KG1 (cell line): ENCODE results near the gene TMEM132D.
"Not testable (repeated sequence)": the region's sequence is repeated elsewhere in the genome, so short reads cannot be mapped to it uniquely, and the experiment has no call there.

Source experiments
- DNase-seq: peaks from one replicate; lab custom pipeline; 2025; lab: John Stamatoyannopoulos, UW

The TMEM132D gene

DNA sequence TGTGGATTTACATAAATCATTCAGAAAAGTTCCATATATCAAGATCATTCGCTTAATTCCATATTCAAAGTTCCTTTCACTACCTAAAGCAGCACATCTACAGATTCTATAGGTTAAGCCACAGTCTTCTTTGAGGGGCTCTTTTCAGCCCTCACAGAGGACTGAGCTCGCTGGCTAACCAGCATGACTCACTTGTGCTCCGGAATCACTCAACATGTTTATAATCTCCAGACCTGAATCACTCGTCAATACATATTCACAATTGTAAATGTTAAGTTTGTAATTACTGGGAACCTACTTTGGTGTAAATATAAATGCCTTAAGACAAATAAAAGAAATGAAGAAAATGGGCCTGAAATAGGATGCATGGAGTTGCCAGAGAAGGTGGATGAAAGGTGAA, 315.7 kb downstream of the TMEM132D start:
- no peak for DNase-seq

DNA sequence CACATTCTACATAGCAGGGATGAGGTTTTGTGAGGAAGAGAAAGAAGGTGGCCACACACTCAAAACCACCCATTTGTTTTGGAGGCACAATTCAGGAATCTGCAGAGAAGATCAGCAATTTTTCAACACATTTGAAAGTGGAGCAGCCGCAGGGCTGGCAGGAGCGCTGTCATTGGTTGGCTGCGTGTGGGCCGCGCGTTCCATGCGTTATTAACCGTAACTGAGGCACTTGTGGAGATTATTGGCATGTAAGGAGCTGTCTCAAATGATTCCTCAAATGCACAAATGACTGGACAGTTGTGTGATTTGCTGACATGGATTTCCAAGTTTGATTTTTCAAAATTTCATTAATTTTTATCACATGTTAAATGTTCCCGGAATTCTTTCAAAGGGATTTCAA, 318.5 kb downstream of the TMEM132D start:
- no peak for DNase-seq

DNA sequence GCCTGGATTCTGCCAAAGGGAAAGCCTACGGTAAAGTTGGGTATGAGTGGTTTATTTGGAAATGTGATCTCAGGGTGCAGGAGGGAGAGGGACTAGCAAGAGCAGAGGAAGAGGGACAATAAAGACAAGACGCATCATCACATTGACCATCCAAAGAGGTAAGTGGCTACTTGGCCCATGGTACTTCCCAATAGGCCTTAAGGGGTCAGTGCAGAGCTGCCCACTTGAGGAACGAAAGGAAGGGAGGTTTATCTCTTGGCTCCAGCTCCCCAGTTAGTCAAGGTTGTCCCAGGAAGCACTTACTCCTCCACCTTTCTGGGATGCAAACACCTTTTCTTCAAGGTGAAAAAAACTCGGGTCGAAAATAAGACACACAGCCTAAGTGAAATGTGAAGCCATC, 323.9 kb downstream of the TMEM132D start:
- DNase-seq = no peak

DNA sequence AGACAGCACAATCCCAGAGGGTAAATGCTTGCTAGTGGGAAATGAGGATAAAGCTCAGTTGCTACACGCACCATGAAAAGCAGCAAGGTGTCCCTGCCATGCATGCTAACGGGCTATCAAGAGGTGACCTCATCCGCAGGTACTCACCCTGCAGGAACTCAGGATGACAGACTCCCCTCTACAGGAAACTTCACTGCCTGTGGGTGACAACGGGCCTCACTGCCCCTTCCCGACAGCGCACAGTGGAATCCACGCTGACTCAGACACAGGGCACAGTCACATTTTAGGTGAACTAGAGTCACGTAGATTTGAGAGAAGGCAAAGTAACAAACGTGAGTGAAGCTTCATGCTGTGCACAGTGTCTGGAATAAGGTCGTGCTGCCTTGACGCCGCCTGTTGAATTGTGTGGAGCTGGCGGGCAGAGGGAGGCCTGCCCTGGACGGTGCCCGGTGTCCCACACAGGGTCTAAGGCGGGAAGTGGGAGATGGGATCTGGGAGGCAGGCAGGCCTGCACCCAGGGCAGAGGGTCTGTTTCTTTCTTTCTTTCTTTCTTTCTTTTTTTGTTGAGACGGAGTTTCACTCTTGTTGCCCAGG, 331.8 kb downstream of the TMEM132D start:
- DNase-seq = no peak

- no peak for DNase-seq
Measured at GRCh38 chr12:129570796-129571400, 332.9 kb downstream of the TMEM132D start.

- no peak for DNase-seq
Measured at GRCh38 chr12:129566800-129567199, 337.0 kb downstream of the TMEM132D start.

DNA sequence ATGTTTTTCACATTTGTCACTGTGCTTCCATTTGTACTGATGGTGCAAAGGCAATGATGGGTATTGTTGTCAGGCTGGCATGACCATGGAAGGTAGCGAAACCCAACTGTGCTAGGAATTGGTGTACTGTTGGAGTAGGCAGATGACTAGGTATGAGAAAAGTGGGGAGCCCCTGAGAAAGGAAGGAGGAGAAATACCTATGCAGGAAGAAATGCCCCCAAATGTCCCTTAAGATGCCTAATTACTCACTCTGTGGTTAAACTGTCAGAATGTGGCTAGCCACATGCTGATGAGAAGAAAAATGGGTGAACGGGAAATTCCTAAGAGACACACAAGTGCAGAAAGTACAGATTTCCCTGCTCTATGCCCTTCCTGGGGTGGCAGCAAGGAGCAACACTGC, 339.1 kb downstream of the TMEM132D start:
- no peak for DNase-seq

DNA sequence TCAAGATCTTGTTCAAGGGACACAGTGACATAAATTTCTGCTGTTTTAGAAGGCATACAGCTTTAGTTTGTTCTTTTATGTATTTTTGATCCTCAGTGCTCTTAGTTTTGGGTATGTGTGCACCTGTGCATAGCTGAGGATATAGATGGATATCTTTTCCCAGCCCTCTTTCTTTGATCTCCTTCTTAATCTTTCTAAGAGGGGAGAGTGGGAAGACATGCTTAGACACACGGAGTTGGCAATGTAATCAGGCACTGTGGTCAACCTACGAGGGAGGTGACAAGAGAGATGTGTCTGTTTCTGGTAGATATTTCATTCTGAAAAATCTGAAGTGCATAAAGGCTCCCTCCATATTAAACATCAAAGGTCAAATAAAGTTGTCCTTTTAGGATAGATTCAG, 340.6 kb downstream of the TMEM132D start:
- DNase-seq = no peak

DNA sequence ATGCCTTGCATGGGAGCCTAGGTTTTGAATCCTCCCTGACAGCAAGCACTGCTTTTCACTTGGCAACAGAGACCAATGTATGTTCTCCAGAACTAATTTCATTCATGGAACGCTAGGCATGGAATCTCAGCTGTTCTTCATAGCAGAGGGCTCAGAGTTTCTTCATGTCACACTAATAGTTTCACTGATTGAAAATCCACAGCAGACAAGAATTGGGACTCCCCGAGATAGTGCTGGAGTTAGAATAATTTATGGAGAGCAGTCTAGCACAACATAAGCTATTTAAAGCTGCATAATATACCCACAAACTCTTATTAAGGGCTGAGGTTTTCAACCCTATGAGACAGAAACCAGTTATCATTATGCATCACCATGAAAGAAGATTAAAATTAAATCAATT, 342.5 kb downstream of the TMEM132D start:
- no peak for DNase-seq

GRCh38 chr12:129559776-129560175, 344.0 kb downstream of the TMEM132D start:
- no peak for DNase-seq

DNA sequence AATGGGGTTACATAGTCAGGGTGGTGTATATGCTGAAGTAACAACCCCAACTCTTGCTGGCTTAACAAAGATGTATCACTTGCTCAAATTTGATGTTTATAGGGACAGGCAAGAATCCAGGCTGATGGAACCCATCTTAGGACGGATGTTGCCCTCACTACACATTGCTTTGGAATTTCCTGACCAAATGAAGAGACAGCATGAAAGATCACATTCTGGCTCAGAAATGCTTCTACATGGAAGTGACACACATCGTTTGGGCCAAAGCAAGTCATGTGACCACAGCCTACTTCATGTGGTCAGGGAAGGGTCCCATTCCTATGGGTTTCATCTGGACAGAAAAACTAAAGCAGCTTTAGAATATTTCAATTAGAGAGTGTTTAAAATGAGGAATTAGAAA, 345.8 kb downstream of the TMEM132D start:
- DNase-seq = no peak

GRCh38 chr12:129556082-129556481, 347.7 kb downstream of the TMEM132D start:
- no peak for DNase-seq

- no peak for DNase-seq
Measured at GRCh38 chr12:129552996-129553750, 350.7 kb downstream of the TMEM132D start.

- DNase-seq = no peak
Measured at GRCh38 chr12:129551441-129551840, 352.4 kb downstream of the TMEM132D start.

- no peak for DNase-seq
Measured at GRCh38 chr12:129550353-129550752, 353.5 kb downstream of the TMEM132D start.

- no peak for DNase-seq
Measured at GRCh38 chr12:129549656-129550055, 354.2 kb downstream of the TMEM132D start.

GRCh38 chr12:129549020-129549419, 354.8 kb downstream of the TMEM132D start:
- not testable (repeated sequence) for DNase-seq

DNA sequence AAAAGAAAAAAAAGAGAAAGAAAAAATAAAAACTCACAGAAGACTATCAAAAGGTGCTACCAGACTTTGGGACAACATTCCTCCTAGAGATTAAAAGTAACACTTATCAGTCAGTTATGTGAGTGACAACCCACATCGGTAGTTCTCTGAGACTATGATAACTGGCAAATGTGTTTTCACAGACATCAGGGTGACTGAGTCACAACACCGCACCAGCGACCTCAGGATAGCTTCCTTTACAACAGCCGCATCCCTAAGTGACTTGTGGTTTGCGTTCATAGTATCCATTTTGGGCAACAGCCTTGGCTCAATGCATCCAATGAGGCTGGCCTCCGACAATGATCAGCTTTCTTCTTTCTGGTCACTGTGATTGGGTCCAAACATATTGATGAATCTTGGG, 359.1 kb downstream of the TMEM132D start:
- DNase-seq = no peak

DNA sequence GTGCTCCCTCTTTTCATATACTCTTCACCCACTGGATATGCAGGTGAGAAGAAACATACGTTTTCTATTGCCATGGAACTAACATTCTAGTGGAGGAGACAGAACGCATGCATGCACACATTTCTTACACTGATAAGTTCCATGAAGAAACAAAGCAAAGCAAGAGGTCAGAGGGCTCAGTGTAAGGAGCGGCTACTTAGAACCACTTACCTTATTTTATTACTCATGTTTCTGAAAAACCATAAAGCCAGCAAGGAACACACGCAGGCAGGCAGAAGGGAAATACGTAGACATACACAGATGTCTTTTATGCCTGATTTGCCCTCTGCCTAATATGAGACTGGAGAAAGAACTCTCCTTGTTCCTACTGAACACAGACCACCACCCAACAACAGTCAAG, 362.9 kb downstream of the TMEM132D start:
- no peak for DNase-seq

GRCh38 chr12:129540249-129540648, 363.6 kb downstream of the TMEM132D start:
- no peak for DNase-seq

- DNase-seq = not testable (repeated sequence)
Measured at GRCh38 chr12:129538724-129539335, 365.0 kb downstream of the TMEM132D start.

DNA sequence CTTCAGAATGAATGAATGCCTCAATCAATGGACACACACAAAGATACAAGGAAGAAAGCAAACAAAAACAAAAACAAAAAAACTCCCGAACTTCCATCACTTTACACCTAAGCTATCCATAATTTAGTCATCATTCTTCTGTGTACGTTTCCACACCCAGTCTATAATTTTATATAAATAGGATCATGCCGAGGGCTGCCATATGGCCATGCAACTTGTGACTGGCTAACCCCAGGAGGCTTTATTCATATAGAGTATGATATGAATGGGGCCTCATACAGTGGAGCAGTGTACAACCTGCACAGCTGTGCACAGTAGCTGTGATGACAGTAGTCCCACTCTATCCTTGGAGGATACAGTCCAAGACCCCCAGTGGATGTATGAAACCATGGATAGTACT, 365.7 kb downstream of the TMEM132D start:
- DNase-seq = no peak
